SK-N-SH treated with all-trans-retinoic acid at 6 μM for 48 hours (cell line): ENCODE results near the gene ZMYND19.
"Not testable (repeated sequence)": the region's sequence is repeated elsewhere in the genome, so short reads cannot be mapped to it uniquely, and the experiment has no call there.

Experiments used
- ATAC-seq: fragments of 200-7000 bp; cut with Tn5 transposase; 3 replicates; pipeline ENCODE4 v1.9.1; 2020; ENCODE audit warnings: mild to moderate bottlenecking, moderate library complexity
- ARNTL ChIP-seq: fragments of 450-650 bp; formaldehyde crosslinking; IDR thresholded peaks from 2 replicates; pipeline ENCODE4 v1.5.0; 2020; ENCODE audit warnings: low read depth, mild to moderate bottlenecking, moderate library complexity, borderline replicate concordance
- BACH2 ChIP-seq: fragments of 250-450 bp; sonication (Bioruptor Pico); IDR thresholded peaks from 2 replicates; pipeline ENCODE4 v1.9.0; 2021; ENCODE audit warnings: mild to moderate bottlenecking, borderline replicate concordance
- CREB5 ChIP-seq: fragments of 250-450 bp; sonication (Bioruptor Pico); IDR thresholded peaks from 2 replicates; pipeline ENCODE4 v1.5.1; 2020; ENCODE audit warnings: low read depth, mild to moderate bottlenecking, moderate library complexity
- CSDC2 ChIP-seq: fragments of 250-450 bp; sonication (Bioruptor Pico); IDR thresholded peaks from 2 replicates; pipeline ENCODE4 v1.5.0; 2020; ENCODE audit warnings: mild to moderate bottlenecking, moderate library complexity
- ESRRG ChIP-seq: fragments of 250-450 bp; sonication (Bioruptor Pico); IDR thresholded peaks from 2 replicates; pipeline ENCODE4 v1.6.1; 2021; ENCODE audit warnings: mild to moderate bottlenecking
- GLIS3 ChIP-seq: fragments of 250-450 bp; sonication (Bioruptor Pico); IDR thresholded peaks from 2 replicates; pipeline ENCODE4 v1.5.0; 2020; ENCODE audit warnings: mild to moderate bottlenecking, moderate library complexity
- ISL1 ChIP-seq: fragments of 250-450 bp; sonication (Bioruptor Pico); IDR thresholded peaks from 2 replicates; pipeline ENCODE4 v2.1.2; 2022; ENCODE audit warnings: mild to moderate bottlenecking, moderate library complexity
- OSR1 ChIP-seq: fragments of 250-450 bp; sonication (Bioruptor Pico); IDR thresholded peaks from 2 replicates; pipeline ENCODE4 v1.8.0; 2022; ENCODE audit warnings: moderate library complexity, mild to moderate bottlenecking, inconsistent platforms
- PATZ1 ChIP-seq: fragments of 250-450 bp; sonication (Bioruptor Pico); IDR thresholded peaks from 2 replicates; pipeline ENCODE4 v1.8.0; 2020; ENCODE audit warnings: mild to moderate bottlenecking, moderate library complexity, borderline replicate concordance
- POU6F1 ChIP-seq: fragments of 250-450 bp; sonication (Bioruptor Pico); IDR thresholded peaks from 2 replicates; pipeline ENCODE4 v1.8.0; 2021; ENCODE audit warnings: low read depth, mild to moderate bottlenecking, moderate library complexity, borderline replicate concordance
- PPARA ChIP-seq: fragments of 250-450 bp; sonication (Bioruptor Pico); IDR thresholded peaks from 2 replicates; pipeline ENCODE4 v1.5.0; 2020; ENCODE audit warnings: mild to moderate bottlenecking, borderline replicate concordance
- RARB ChIP-seq: fragments of 250-450 bp; sonication (Bioruptor Pico); IDR thresholded peaks from 2 replicates; pipeline ENCODE4 v1.8.0; 2021; ENCODE audit warnings: mild to moderate bottlenecking, moderate library complexity
- SNAI2 ChIP-seq: fragments of 250-450 bp; sonication (Bioruptor Pico); IDR thresholded peaks from 2 replicates; pipeline ENCODE4 v1.5.0; 2020; ENCODE audit warnings: mild to moderate bottlenecking, moderate library complexity
- TCF4 ChIP-seq: fragments of 250-450 bp; sonication (Bioruptor Pico); IDR thresholded peaks from 2 replicates; pipeline ENCODE4 v1.8.0; 2021; ENCODE audit warnings: mild to moderate bottlenecking, moderate library complexity, borderline replicate concordance
- TOX ChIP-seq: fragments of 250-450 bp; sonication (Bioruptor Pico); IDR thresholded peaks from 2 replicates; pipeline ENCODE4 v1.8.0; 2021; ENCODE audit warnings: mild to moderate bottlenecking, moderate library complexity, borderline replicate concordance
- ZC3H10 ChIP-seq: fragments of 250-450 bp; sonication (Bioruptor Pico); IDR thresholded peaks from 2 replicates; pipeline ENCODE4 v1.5.1; 2021; ENCODE audit warnings: mild to moderate bottlenecking, moderate library complexity
- ZFP3 ChIP-seq: fragments of 250-450 bp; sonication (Bioruptor Pico); IDR thresholded peaks from 2 replicates; pipeline ENCODE4 v1.5.0; 2020; ENCODE audit warnings: mild to moderate bottlenecking, moderate library complexity
- ZFP30 ChIP-seq: fragments of 450-650 bp; formaldehyde crosslinking; IDR thresholded peaks from 2 replicates; pipeline ENCODE4 v1.5.0; 2022; ENCODE audit warnings: mild to moderate bottlenecking, moderate library complexity
- ZNF70 ChIP-seq: fragments of 450-650 bp; formaldehyde crosslinking; IDR thresholded peaks from 2 replicates; pipeline ENCODE4 v1.5.0; 2020; ENCODE audit warnings: mild to moderate bottlenecking, moderate library complexity
- ZNF8 ChIP-seq: fragments of 450-650 bp; formaldehyde crosslinking; IDR thresholded peaks from 2 replicates; pipeline ENCODE4 v1.5.0; 2020; ENCODE audit warnings: mild to moderate bottlenecking, moderate library complexity

ZMYND19 gene

GRCh38 chr9:137574192-137574591 lies 16.1 kb downstream of the ZMYND19 start:
- no peak for ATAC-seq
- no peak for TF ChIP-seq POU6F1
- no peak for TF ChIP-seq ESRRG (CRISPR knock-in tag)
- no peak for TF ChIP-seq TOX (CRISPR knock-in tag)
- no peak for TF ChIP-seq OSR1 (CRISPR knock-in tag)
- TF ChIP-seq BACH2 (CRISPR knock-in tag), result no peak
- no peak for TF ChIP-seq ZFP30
- TF ChIP-seq ZFP3 (CRISPR knock-in tag), result no peak

GRCh38 chr9:137570566-137570965 lies 19.7 kb downstream of the ZMYND19 start:
- TF ChIP-seq CREB5 (no peak), ZNF70 (CRISPR knock-in tag) (no peak)
- no peak for ATAC-seq

GRCh38 chr9:137569609-137570203 lies 20.6 kb downstream of the ZMYND19 start:
- no peak for ATAC-seq
- TF ChIP-seq OSR1 (CRISPR knock-in tag), result no peak
- TF ChIP-seq ESRRG (CRISPR knock-in tag), result no peak
- no peak for TF ChIP-seq PATZ1 (CRISPR knock-in tag)
- TF ChIP-seq SNAI2 (CRISPR knock-in tag), result no peak
- no peak for TF ChIP-seq CREB5
- no peak for TF ChIP-seq TOX (CRISPR knock-in tag)
- no peak for TF ChIP-seq ZFP30
- TF ChIP-seq ZC3H10, result no peak
- no peak for TF ChIP-seq GLIS3
- TF ChIP-seq TCF4 (CRISPR knock-in tag), result no peak
- no peak for TF ChIP-seq ZNF8 (CRISPR knock-in tag)

- not testable (repeated sequence) for ATAC-seq
These were observed 21.9 kb downstream of the ZMYND19 start for GRCh38 chr9:137568445-137568844.

- ATAC-seq, result no peak; the same call in 2 of the 3 replicates
- TF ChIP-seq ARNTL, result no peak
- no peak for TF ChIP-seq ZFP3 (CRISPR knock-in tag)
- TF ChIP-seq ISL1, result no peak
- TF ChIP-seq CREB5, result no peak
- TF ChIP-seq RARB (CRISPR knock-in tag), result no peak
- no peak for TF ChIP-seq GLIS3
- TF ChIP-seq PATZ1 (CRISPR knock-in tag), result no peak
- no peak for TF ChIP-seq CSDC2 (CRISPR knock-in tag)
- TF ChIP-seq ESRRG (CRISPR knock-in tag), result no peak
- no peak for TF ChIP-seq SNAI2 (CRISPR knock-in tag)
- no peak for TF ChIP-seq BACH2 (CRISPR knock-in tag)
- no peak for TF ChIP-seq PPARA (CRISPR knock-in tag)
- TF ChIP-seq ZC3H10, result no peak
- TF ChIP-seq POU6F1, result no peak
- TF ChIP-seq TOX (CRISPR knock-in tag), result no peak
- TF ChIP-seq, all 23 proteins: peak for 0
These were observed 25.4 kb downstream of the ZMYND19 start for GRCh38 chr9:137564817-137565411.
